ENCODE measurements around the gene AMBRA1.
"Not testable (repeated sequence)": the region's sequence is repeated elsewhere in the genome, so short reads cannot be mapped to it uniquely, and the experiment has no call there.

AMBRA1 gene

GRCh38 chr11:46612326-46612725, 18.5 kb upstream of the AMBRA1 start:
- DNase-seq (ENCODE audit: low spot score) = no peak

- peak; percentile 85 for DNase-seq (ENCODE audit: low spot score)
These were observed 17.9 kb upstream of the AMBRA1 start for GRCh38 chr11:46611526-46612304.

- DNase-seq (ENCODE audit: low spot score) = no peak
These were observed 15.6 kb upstream of the AMBRA1 start for GRCh38 chr11:46609386-46609785.

GRCh38 chr11:46607516-46607915, 13.7 kb upstream of the AMBRA1 start:
- no peak for DNase-seq (ENCODE audit: low spot score)

- no peak for DNase-seq (ENCODE audit: low spot score)
These were observed 11.0 kb upstream of the AMBRA1 start for GRCh38 chr11:46604796-46605195.

- DNase-seq (ENCODE audit: low spot score) = no peak
These were observed 10.0 kb upstream of the AMBRA1 start for GRCh38 chr11:46603704-46604308.

GRCh38 chr11:46601129-46601528, 7.3 kb upstream of the AMBRA1 start:
- no peak for DNase-seq (ENCODE audit: low spot score)

GRCh38 chr11:46600194-46600960, 6.6 kb upstream of the AMBRA1 start:
- no peak for DNase-seq (ENCODE audit: low spot score)

GRCh38 chr11:46599340-46600193, 5.7 kb upstream of the AMBRA1 start:
- DNase-seq (ENCODE audit: low spot score) = no peak

- peak; percentile 68 for DNase-seq (ENCODE audit: low spot score)
These were observed 3.9 kb upstream of the AMBRA1 start for GRCh38 chr11:46597609-46598219.

- no peak for DNase-seq (ENCODE audit: low spot score)
These were observed 3.3 kb upstream of the AMBRA1 start for GRCh38 chr11:46597155-46597554.

- no peak for DNase-seq (ENCODE audit: low spot score)
These were observed 962 bp upstream of the AMBRA1 start for GRCh38 chr11:46594785-46595184.

GRCh38 chr11:46594374-46594700, 514 bp upstream of the AMBRA1 start:
- no peak for DNase-seq (ENCODE audit: low spot score)

- no peak for DNase-seq (ENCODE audit: low spot score)
These were observed 2.9 kb downstream of the AMBRA1 start for GRCh38 chr11:46590740-46591605.

GRCh38 chr11:46588915-46589314, 4.9 kb downstream of the AMBRA1 start:
- DNase-seq (ENCODE audit: low spot score) = no peak

GRCh38 chr11:46588131-46588530, 5.7 kb downstream of the AMBRA1 start:
- DNase-seq (ENCODE audit: low spot score) = no peak

- not testable (repeated sequence) for DNase-seq (ENCODE audit: low spot score)
These were observed 10.3 kb downstream of the AMBRA1 start for GRCh38 chr11:46583513-46583912.

- no peak for DNase-seq (ENCODE audit: low spot score)
These were observed 11.2 kb downstream of the AMBRA1 start for GRCh38 chr11:46582588-46582987.

- DNase-seq (ENCODE audit: low spot score) = no peak
These were observed 16.8 kb downstream of the AMBRA1 start for GRCh38 chr11:46577058-46577457.

- DNase-seq (ENCODE audit: low spot score) = no peak
These were observed 19.2 kb downstream of the AMBRA1 start for GRCh38 chr11:46574656-46575055.
